HG03135 (cell line): ENCODE results near the gene CDH2.

Experiments
- ATAC-seq: cut with Tn5 transposase; IDR thresholded peaks from one replicate; pipeline ENCODE4 v1.9.1; 2021; ENCODE audit warnings: mild to moderate bottlenecking, moderate library complexity; ENCODE audit not compliant: unreplicated experiment

Gene CDH2

DNA sequence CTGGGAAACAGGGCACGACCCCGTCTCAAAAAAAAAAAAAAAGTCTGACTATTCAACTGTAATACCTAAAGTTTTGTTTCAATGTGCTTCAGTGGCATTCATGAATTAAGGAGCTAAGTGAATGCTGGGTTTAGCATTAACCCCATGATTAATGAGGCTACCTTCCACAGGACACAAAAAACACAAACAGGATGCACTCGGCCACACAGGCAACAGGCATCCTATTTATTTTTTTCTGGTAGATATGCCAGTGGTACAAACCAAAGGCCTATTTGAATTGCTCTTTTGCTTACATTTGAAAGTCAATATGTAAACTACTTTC lies 48.3 kb downstream of the CDH2 start:
- no peak for ATAC-seq

DNA sequence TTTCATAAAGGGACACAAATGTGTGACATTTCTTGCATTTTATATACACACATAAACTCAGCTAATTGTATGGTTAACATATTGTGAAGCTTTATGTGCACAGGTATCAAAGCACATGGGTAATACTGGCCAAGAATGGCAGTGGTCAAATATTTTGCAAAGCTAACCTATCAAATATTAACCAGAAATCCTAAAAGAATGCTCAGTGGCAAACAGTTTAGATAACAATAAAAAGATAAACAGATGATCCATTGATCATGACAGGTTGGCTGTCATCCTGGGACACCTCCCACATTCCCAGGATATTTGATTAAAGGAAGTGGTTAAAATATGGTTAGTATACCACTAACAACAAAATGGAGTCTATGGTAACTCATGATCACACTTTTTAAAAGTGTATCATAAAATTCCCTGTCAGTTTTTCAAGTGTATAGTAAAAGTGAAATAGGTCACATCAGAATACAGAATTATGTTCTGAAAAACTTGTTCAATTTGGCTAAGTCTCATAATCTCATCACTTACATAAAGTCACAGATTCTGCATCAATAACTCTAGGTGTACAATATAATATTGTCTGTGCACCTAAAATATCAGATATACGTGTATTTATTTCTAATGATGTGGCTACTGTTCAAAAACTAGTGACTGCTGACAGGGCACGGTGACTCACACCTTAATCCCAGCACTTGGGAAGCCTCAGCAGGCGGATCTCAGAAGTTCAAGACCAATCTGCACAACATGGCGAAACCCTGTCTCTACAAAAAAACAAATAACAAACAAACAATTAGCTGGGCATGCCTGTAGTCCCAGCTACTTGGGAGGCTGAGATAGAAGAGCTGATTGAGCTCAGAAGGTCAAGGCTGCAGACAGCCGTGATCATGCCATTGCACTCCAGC lies 48.9 kb downstream of the CDH2 start:
- ATAC-seq = no peak

- ATAC-seq = no peak
Observed at GRCh38 chr18:28127228-28127627, 49.7 kb downstream of the CDH2 start.

GRCh38 chr18:28126768-28127167 lies 50.2 kb downstream of the CDH2 start:
- no peak for ATAC-seq

GRCh38 chr18:28125051-28125450 lies 51.9 kb downstream of the CDH2 start:
- no peak for ATAC-seq

- no peak for ATAC-seq
Observed at GRCh38 chr18:28124131-28125029, 52.5 kb downstream of the CDH2 start.

DNA sequence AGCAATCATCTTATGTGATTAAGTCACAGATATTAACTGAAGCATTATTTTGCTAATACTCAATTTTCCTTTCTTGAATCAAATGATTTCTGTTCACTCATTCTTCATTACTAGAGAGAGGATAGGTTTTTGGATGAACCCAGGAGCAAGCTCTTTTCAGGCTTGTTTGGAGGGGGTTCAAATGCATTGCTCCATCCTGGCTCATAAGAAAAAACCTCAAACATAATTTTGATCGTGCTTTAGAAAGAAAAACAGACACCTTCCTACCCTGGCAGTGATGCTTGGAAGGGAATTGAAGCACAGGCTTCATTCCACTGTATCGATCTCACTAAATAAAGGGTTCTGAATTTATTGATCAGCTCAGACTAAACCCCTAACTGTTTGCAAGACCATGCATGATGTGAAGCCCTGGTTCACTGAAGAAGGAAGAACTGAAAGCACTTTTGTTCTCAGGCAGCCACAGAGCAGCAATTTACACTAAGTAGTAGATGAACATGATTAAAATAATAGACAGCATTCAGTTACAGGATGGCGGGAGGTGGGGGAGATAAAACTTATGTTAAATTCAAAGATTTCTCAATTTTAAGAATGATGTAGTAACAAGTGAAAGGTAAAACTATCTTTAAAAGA lies 53.4 kb downstream of the CDH2 start:
- ATAC-seq = no peak

- no peak for ATAC-seq
Observed at GRCh38 chr18:28120828-28121515, 56.0 kb downstream of the CDH2 start.

DNA sequence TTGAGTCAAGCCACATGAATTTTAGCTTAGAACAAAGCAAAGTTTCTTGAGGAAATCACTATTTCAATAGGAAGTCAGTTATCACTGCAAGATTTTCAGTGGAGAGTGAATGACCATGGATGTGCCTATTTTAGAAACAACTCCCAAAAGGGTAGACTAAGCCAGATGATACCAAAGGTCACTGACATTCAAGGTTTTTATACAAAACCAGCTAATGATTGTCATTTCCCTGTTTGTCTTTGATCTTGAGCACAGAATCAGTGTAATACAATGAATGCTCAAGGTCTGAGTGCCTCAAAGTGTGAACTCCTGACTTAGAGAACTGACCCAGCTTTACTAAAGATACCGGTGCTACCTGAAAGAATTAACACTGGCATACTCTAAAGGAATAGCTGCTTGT lies 60.5 kb downstream of the CDH2 start:
- ATAC-seq = no peak

- ATAC-seq = no peak
Observed at GRCh38 chr18:28115149-28115550, 61.8 kb downstream of the CDH2 start.

GRCh38 chr18:28114472-28114871 lies 62.5 kb downstream of the CDH2 start:
- no peak for ATAC-seq

- ATAC-seq = no peak
Observed at GRCh38 chr18:28113271-28114029, 63.5 kb downstream of the CDH2 start.

- ATAC-seq = no peak
Observed at GRCh38 chr18:28112056-28112470, 64.9 kb downstream of the CDH2 start.

DNA sequence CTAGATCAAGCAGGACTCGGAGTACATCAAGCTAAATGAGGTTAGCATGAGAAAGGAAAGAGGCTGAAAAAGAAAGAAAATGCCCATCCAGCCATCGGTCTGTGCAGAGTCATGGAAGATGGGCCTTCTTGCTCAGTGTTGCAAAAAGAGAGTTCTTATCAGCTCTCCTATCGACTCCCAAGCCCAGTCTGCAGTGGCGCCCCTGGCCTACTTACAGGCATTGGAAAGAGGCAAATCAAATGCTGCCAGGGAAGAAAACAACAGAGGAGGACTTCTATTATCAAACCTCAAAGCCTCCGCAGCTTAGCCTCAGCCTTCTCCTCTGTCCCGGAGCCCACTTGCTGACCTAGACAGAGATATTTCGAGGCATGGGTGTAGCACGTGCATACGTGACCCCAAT lies 66.0 kb downstream of the CDH2 start:
- ATAC-seq = no peak

- ATAC-seq = no peak
Observed at GRCh38 chr18:28109781-28110560, 67.0 kb downstream of the CDH2 start.

DNA sequence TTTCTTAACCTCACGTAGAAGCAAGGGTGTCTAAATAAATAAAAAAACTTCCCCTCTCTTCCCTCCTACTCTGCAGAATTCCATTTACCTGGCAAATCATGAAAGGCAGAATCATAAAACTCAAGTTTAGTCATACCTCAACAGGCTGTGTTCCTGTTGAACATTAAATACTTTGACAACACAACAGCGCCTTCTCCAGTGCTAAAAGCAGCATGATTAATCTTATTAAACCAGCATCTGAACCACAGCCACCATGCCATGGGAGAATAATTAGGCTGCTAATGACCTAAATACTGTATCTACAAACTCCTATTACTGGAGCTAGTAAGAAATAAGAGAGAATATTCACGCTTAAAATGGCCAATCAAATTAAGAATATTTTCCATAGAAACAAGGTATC lies 68.1 kb downstream of the CDH2 start:
- no peak for ATAC-seq

DNA sequence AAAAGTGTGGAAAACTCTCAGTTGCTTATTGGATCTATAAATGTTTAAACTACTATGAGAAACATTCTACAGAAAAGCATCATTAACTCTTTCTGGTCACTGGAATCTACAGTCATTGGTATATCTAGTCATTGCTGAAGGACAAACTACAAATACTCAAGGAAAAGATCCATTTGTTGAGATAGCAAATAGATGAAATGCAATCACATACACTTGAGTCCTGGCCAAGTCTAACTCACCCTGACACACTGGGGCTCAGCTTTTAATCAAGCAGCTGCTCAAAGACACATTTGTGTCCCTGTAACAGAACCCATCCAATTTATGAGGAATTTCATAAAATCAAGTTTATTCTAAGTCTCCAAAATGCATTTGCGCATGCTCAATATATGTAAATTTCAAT lies 68.7 kb downstream of the CDH2 start:
- no peak for ATAC-seq

DNA sequence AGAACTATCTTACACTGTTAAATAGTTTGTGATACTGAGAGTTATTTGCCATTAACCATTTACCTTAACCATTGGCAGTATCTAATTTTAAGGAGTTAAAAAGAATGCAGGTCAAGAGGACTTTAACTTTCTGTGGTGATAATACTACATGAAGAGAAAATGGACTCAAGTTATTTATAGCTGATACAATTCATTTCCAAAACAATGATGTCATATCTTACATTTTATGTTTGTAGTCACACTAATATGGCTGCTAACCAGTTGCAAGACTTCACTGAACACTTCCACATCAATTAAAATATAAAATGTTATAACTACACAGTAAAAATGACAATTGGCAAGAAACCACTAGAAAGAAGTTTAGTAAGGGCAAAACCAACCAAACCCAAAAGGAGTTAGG lies 77.7 kb downstream of the CDH2 start:
- no peak for ATAC-seq

DNA sequence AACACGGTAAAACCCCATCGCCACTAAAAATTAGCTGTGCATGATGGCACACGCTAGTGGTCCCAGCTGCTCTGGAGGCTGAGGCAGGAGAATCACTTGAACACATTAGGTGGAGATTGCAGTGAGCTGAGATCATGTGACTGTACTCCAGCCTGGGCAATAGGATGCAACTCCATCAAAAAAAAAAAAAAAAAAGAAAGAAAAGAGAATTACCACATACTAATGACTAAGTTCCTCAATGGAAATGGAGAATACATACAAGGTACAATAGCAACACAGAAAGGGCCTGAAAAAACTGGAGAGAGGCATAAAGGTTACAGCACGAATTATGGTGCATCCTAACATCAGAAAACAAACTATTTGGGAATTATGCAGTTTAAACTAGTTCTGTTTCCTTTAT lies 81.3 kb downstream of the CDH2 start:
- ATAC-seq = no peak

DNA sequence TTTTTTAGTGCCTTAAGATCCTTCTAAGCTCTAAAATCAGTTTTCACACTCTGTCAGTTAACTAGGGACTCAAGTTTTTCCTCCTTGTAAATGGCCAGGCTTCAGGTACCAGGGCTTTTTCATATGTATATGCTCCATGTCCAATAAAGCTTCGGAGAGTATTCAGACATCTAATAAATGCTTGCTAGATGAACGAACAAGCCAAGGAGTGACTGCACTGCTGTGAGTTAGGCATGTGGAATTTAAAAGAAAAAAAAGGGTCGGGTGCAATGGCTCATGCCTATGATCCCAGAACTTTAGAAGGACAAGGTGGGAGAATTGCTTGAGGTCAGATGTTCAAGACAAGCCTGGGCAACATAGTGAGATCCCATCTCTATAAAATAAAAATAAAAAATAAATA lies 81.9 kb downstream of the CDH2 start:
- ATAC-seq = no peak
